OCI-LY1 (cell line): ENCODE measurements around the gene GRK5.

ENCODE experiments used
- CTCF ChIP-seq: fragments of 200-600 bp; sonication (generic), shearing (Covaris generic); IDR thresholded peaks from 2 replicates; pipeline ENCODE4 v1.5.1; 2017; ENCODE audit warnings: mild to moderate bottlenecking, antibody characterized with exemption, low read length, moderate library complexity, mixed read lengths
- EZH2 ChIP-seq: fragments of 200-600 bp; sonication (generic), shearing (Covaris generic); IDR thresholded peaks from 2 replicates; pipeline ENCODE4 v1.8.0; 2017; ENCODE audit warnings: borderline replicate concordance, mixed run types, mild to moderate bottlenecking, antibody characterized with exemption, low read length, moderate library complexity, mixed read lengths

GRCh38 chr10:119267384-119267783 is 60.0 kb downstream of the GRK5 start:
- TF ChIP-seq CTCF, result no peak
- no peak for TF ChIP-seq EZH2
